Calu3 (cell line): ENCODE measurements around the gene PADI3. TPM values are rescaled to one million over a fixed set of nuclear protein-coding genes. Genes with fewer than 3 reads are reported as not detected.

Experiments used
- BruUV-seq: library from RNA; stranded (reverse); fragments of 400-500 nt; replicated peaks from 2 replicates; lab custom pipeline; 2021; lab: Mats Ljungman, UMichigan
- CTCF ChIA-PET: fragments of 300-600 bp; sonication (Branson Sonifier 250); formaldehyde crosslinking; loops from one replicate; lab custom pipeline; 2022; ENCODE audit warnings: antibody characterized with exemption; lab: Charles Lee
- DNase-seq: peaks from one replicate; pipeline ENCODE4 v3.0.0; 2022
- H3K27ac Mint-ChIP-seq: one replicate; pipeline ENCODE4 v1.8.0; 2022; ENCODE audit warnings: mixed read lengths; ENCODE audit not compliant: unreplicated experiment
- H3K27me3 Mint-ChIP-seq: one replicate; pipeline ENCODE4 v1.8.0; 2022; ENCODE audit warnings: mixed read lengths; ENCODE audit not compliant: unreplicated experiment
- H3K36me3 Mint-ChIP-seq: one replicate; pipeline ENCODE4 v1.8.0; 2022; ENCODE audit warnings: mild to moderate bottlenecking, moderate library complexity, mixed read lengths; ENCODE audit not compliant: insufficient read depth, unreplicated experiment
- H3K4me1 Mint-ChIP-seq: one replicate; pipeline ENCODE4 v1.8.0; 2022; ENCODE audit warnings: mild to moderate bottlenecking, low read depth, mixed read lengths; ENCODE audit not compliant: unreplicated experiment
- H3K4me3 Mint-ChIP-seq: one replicate; pipeline ENCODE4 v1.8.0; 2022; ENCODE audit warnings: mild to moderate bottlenecking, low read depth, moderate library complexity, mixed read lengths; ENCODE audit not compliant: unreplicated experiment
- H3K9me3 Mint-ChIP-seq: one replicate; pipeline ENCODE4 v1.8.0; 2022; ENCODE audit warnings: low read depth, mixed read lengths; ENCODE audit not compliant: unreplicated experiment
- CTCF ChIP-seq: fragments of 200-600 bp; IDR thresholded peaks from one replicate; pipeline ENCODE4 v1.8.0; 2022; ENCODE audit warnings: antibody characterized with exemption; ENCODE audit not compliant: unreplicated experiment
- intact Hi-C: fragments of 100-400 bp; cut with micrococcal nuclease; formaldehyde crosslinking; loops from one replicate; pipeline ENCODE4 v1.10.0; 2022; ENCODE audit not compliant: unreplicated experiment
- total RNA-seq: library from RNA; stranded (reverse); gene quantifications from 2 replicates; pipeline ENCODE4 v1.2.3, GENCODE V29; 2022

PADI3 gene
- total RNA-seq, 1 experiment from 2014 or later: 0.21 TPM

- no peaks in the 10 kb centered on the region for H3K4me1 Mint-ChIP-seq
- no peaks in the 10 kb centered on the region for H3K36me3 Mint-ChIP-seq
- no peak overlapping the region for H3K4me3 Mint-ChIP-seq
- H3K27me3 Mint-ChIP-seq: peaks cover 15% of the 10 kb centered on the region
- no peak for DNase-seq
- intact Hi-C loops: no loop called here
- H3K9me3 Mint-ChIP-seq: no peaks in the 10 kb centered on the region
- no peak overlapping the region for H3K27ac Mint-ChIP-seq
- no TSS peak for BruUV-seq
- CTCF ChIA-PET: no interaction called here
- TF ChIP-seq CTCF: no peak
Measured at GRCh38 chr1:17280894-17281293, 32.0 kb downstream of the PADI3 start.

- no peak for DNase-seq
- CTCF ChIA-PET: no interaction called here
- intact Hi-C loops: no loop called here
Measured at GRCh38 chr1:17281775-17282181, 32.9 kb downstream of the PADI3 start.

GRCh38 chr1:17282836-17283235 lies 33.9 kb downstream of the PADI3 start:
- Mint-ChIP-seq H3K36me3 (no peaks in the 10 kb centered on the region), H3K4me3 (no peak overlapping the region), H3K27me3 (peaks cover 15% of the 10 kb centered on the region), H3K4me1 (peaks cover 5% of the 10 kb centered on the region), H3K27ac (no peak overlapping the region), H3K9me3 (no peaks in the 10 kb centered on the region)
- no TSS peak for BruUV-seq
- DNase-seq: no peak
- CTCF ChIA-PET: no interaction called here
- intact Hi-C loops: no loop called here
- no peak for TF ChIP-seq CTCF

More at GRCh38 chr1:17281775-17282181, 32.9 kb downstream of the PADI3 start:
- no peak overlapping the region for H3K27ac Mint-ChIP-seq
- no TSS peak for BruUV-seq
- no peaks in the 10 kb centered on the region for H3K4me1 Mint-ChIP-seq
- peaks cover 15% of the 10 kb centered on the region for H3K27me3 Mint-ChIP-seq
- H3K36me3 Mint-ChIP-seq: no peaks in the 10 kb centered on the region
- no peak overlapping the region for H3K4me3 Mint-ChIP-seq
- H3K9me3 Mint-ChIP-seq: no peaks in the 10 kb centered on the region
- no peak for TF ChIP-seq CTCF

- DNase-seq: no peak
- BruUV-seq: no TSS peak
- peaks cover 12% of the 10 kb centered on the region for H3K27me3 Mint-ChIP-seq
- no peaks in the 10 kb centered on the region for H3K9me3 Mint-ChIP-seq
- intact Hi-C loops: no loop called here
- CTCF ChIA-PET: no interaction called here
- H3K4me1 Mint-ChIP-seq: peaks cover 5% of the 10 kb centered on the region
- no peak overlapping the region for H3K27ac Mint-ChIP-seq
- H3K36me3 Mint-ChIP-seq: no peaks in the 10 kb centered on the region
- TF ChIP-seq CTCF: no peak
- no peak overlapping the region for H3K4me3 Mint-ChIP-seq
Measured at GRCh38 chr1:17286646-17287045, 37.7 kb downstream of the PADI3 start.
